Thyroid gland (tissue), 4 donors: ENCODE results near the gene YARS1. TPM values are rescaled to one million over a fixed set of nuclear protein-coding genes. Genes with fewer than 3 reads are reported as not detected.
"Not testable (repeated sequence)": the region's sequence is repeated elsewhere in the genome, so short reads cannot be mapped to it uniquely, and the experiment has no call there.

Experiments used
- DNase-seq, 2 donors: peaks; one replicate each; pipeline ENCODE4 v3.0.0-alpha.2; 2019
- H3K27ac ChIP-seq, 3 donors: fragments of 200-600 bp; sonication (generic); 1 replicate in 2 of 3; 2 replicates in 1 of 3; pipeline ENCODE4 v1.5.1; 2016 to 2019; ENCODE audit warnings: mild to moderate bottlenecking in 1 of 3, moderate library complexity in 1 of 3
- H3K27me3 ChIP-seq: fragments of 200-600 bp; sonication (generic); one replicate; pipeline ENCODE4 v1.5.1; 2019
- H3K36me3 ChIP-seq, 2 donors: fragments of 200-600 bp; sonication (generic); one replicate each; pipeline ENCODE4 v1.5.1; 2016 to 2019
- H3K4me1 ChIP-seq, 2 donors: fragments of 200-600 bp; sonication (generic); one replicate each; pipeline ENCODE4 v1.5.1; 2017 to 2019
- H3K4me3 ChIP-seq, 3 donors: fragments of 200-600 bp; sonication (generic); replicated peaks in 1 of 3; 1 replicate in 2 of 3; 2 replicates in 1 of 3; pipeline ENCODE4 v1.5.1; 2016; ENCODE audit warnings: mild to moderate bottlenecking in 1 of 3
- H3K9me3 ChIP-seq: fragments of 200-600 bp; sonication (generic); one replicate; pipeline ENCODE4 v1.5.1; 2017
- CTCF ChIP-seq, 6 experiments: fragments of 200-600 bp in 3 of 6; fragments of 450-650 bp in 3 of 6; sonication (generic) in 3 of 6; IDR thresholded peaks; one replicate each; pipeline ENCODE4 v1.5.1; 2016 to 2019; ENCODE audit warnings: antibody characterized with exemption in 6 of 6, mild to moderate bottlenecking in 2 of 6, inconsistent platforms in 1 of 6, moderate library complexity in 1 of 6
- POLR2A ChIP-seq, 2 donors: fragments of 450-650 bp; IDR thresholded peaks; one replicate each; pipeline ENCODE4 v1.6.1; 2017; ENCODE audit warnings: antibody characterized with exemption in 2 of 2, mild to moderate bottlenecking in 2 of 2, moderate library complexity in 1 of 2
- WGBS, 2 donors: methylation state at CpG; one replicate each; pipeline ENCODE4 v1.1.5; 2017; 5-methylcytosine and 5-hydroxymethylcytosine counted together
- intact Hi-C: fragments of 100-400 bp; cut with DNase I; formaldehyde crosslinking; loops from one replicate; pipeline ENCODE4 v1.15.1; 2023
- total RNA-seq, 4 donors: library from RNA; depleted of rRNA; stranded (reverse); fragments of >200 nt; gene quantifications; one replicate each; pipeline ENCODE4 v1.2.3, GENCODE V29; 2016

Gene YARS1
- total RNA-seq, 4 donors from 2014 or later = 42.8 to 76.0 (median 50.3) TPM

- Histone ChIP-seq H3K4me3 (no peak overlapping the region), H3K36me3 (peaks cover 0 to 15% of the 10 kb centered on the region in 2 donors), H3K9me3 (no peaks in the 10 kb centered on the region), H3K27ac (no peak overlapping the region), H3K27me3 (no peaks in the 10 kb centered on the region), H3K4me1 (peaks cover 22 to 31% of the 10 kb centered on the region in 2 donors)
- intact Hi-C loops = no loop called here
- WGBS, 2 donors = 94 to 97% methylated on average over 5 of the region's 5 CpGs
- no peak for DNase-seq
- TF ChIP-seq POLR2A (IDR thresholded peaks at IDR 0.05) (no peak), CTCF (IDR thresholded peaks at IDR 0.05) (no peak)
Measured at GRCh38 chr1:32810358-32810757, 6.8 kb downstream of the YARS1 start.

DNA sequence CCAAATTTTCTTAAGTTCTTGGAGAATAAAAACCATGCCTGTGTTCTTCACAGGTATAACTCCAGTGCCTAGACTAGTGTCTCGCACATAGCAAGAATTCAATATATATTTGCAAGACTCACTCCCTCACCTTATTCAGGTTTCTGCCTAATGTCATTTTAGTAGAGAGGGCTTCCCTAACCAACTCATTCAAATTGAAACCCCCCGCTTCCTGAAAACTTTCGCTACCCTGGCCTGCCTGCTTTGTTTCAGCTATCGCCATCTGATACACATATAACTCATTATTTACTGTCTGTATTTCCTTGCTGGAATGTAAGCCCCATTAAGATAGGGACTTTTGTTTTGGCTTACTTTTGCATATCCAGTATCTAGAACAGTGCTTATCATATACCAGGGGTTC is 8.6 kb downstream of the YARS1 start:
- intact Hi-C loops = no loop called here
- H3K36me3 ChIP-seq = peaks cover 0 to 15% of the 10 kb centered on the region in 2 donors
- H3K4me1 ChIP-seq = peaks cover 18 to 20% of the 10 kb centered on the region in 2 donors
- no peaks in the 10 kb centered on the region for H3K9me3 ChIP-seq
- DNase-seq = no peak
- TF ChIP-seq POLR2A (IDR thresholded peaks at IDR 0.05) (no peak), CTCF (IDR thresholded peaks at IDR 0.05) (no peak)
- WGBS, 2 donors = 96 to 97% methylated on average over 4 of the region's 4 CpGs
- no peaks in the 10 kb centered on the region for H3K27me3 ChIP-seq
- no peak overlapping the region for H3K27ac ChIP-seq
- no peak overlapping the region for H3K4me3 ChIP-seq

- intact Hi-C loops = no loop called here
- peak; percentile 47 to 49 for DNase-seq
- Histone ChIP-seq H3K36me3 (peaks cover 0 to 15% of the 10 kb centered on the region in 2 donors), H3K9me3 (no peaks in the 10 kb centered on the region), H3K27me3 (no peaks in the 10 kb centered on the region), H3K4me1 (peaks cover 18 to 20% of the 10 kb centered on the region in 2 donors), H3K4me3 (no peak overlapping the region), H3K27ac (peak overlapping the region in 2 of 3 donors; percentile 36 to 43)
- 38 to 40% methylated on average over 4 of the region's 4 CpGs for WGBS, 2 donors
- TF ChIP-seq CTCF (IDR thresholded peaks at IDR 0.05) = no peak
- no peak for TF ChIP-seq POLR2A (IDR thresholded peaks at IDR 0.05)
Measured at GRCh38 chr1:32806910-32807523, 10.1 kb downstream of the YARS1 start.

- DNase-seq = peak; percentile 72 to 84
- no peak overlapping the region for H3K4me3 ChIP-seq
- no peaks in the 10 kb centered on the region for H3K27me3 ChIP-seq
- H3K9me3 ChIP-seq = no peaks in the 10 kb centered on the region
- intact Hi-C loops = no loop called here
- H3K36me3 ChIP-seq = peaks cover 0 to 15% of the 10 kb centered on the region in 2 donors
- peak overlapping the region in 1 of 3 donors; percentile 43 for H3K27ac ChIP-seq
- no peak for TF ChIP-seq POLR2A (IDR thresholded peaks at IDR 0.05)
- TF ChIP-seq CTCF (IDR thresholded peaks at IDR 0.05) = no peak
- H3K4me1 ChIP-seq = peaks cover 18 to 20% of the 10 kb centered on the region in 2 donors
- 38 to 46% methylated on average over 6 of the region's 6 CpGs for WGBS, 2 donors
Measured at GRCh38 chr1:32806290-32806689, 10.9 kb downstream of the YARS1 start.

- H3K9me3 ChIP-seq, intact Hi-C loops, DNase-seq, H3K4me3 ChIP-seq, H3K27me3 ChIP-seq, H3K27ac ChIP-seq, H3K36me3 ChIP-seq: not testable (repeated sequence)
- WGBS, 2 donors = 98 to 100% methylated on average over 2 to 17 of the region's 30 CpGs
- H3K4me1 ChIP-seq = peaks cover 18 to 20% of the 10 kb centered on the region in 2 donors
Measured at GRCh38 chr1:32804460-32804859, 12.7 kb downstream of the YARS1 start.
